Measurements from ENCODE around the gene METAP1.
"Not testable (repeated sequence)": the region's sequence is repeated elsewhere in the genome, so short reads cannot be mapped to it uniquely, and the experiment has no call there.

Gene METAP1

DNA sequence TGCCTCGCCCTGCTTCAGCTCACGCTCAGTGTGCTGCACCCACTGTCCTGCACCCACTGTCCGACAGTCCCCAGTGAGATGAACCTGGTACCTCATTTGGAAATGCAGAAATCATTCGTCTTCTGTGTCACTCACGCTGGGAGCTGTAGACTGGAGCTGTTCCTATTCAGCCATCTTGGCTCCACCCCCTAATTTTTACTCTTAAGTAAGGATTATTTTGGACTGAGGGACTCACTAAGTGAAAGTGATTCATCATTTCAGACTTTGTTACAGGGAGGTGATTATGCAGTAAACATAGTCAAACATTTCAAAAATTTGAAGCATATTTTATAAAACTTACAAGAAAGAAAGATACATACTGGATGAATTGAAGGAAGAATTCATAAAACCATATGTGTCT is 104.3 kb downstream of the METAP1 start:
- DNase-seq (ENCODE audit: low spot score): peak; percentile 19

DNA sequence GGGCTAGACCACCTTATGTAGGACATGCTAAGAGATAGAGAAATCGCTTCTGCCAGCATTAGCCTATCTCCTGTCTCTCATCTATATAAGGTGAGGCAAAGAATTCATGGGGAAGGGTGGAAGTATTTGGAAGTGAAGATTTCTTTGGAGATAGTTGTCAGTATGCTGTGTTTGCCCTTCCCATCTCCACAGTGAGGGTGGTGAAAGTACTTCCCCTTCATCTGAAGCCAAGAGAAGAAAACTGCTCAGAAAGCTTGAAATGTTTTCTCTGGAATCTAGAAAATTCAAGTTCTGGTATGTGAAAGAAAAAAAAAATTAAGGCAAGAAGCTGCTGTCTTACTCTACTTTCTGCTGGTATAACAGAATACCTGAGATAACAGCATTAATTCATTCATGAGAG is 105.4 kb downstream of the METAP1 start:
- peak; percentile 61 for DNase-seq (ENCODE audit: low spot score)

DNA sequence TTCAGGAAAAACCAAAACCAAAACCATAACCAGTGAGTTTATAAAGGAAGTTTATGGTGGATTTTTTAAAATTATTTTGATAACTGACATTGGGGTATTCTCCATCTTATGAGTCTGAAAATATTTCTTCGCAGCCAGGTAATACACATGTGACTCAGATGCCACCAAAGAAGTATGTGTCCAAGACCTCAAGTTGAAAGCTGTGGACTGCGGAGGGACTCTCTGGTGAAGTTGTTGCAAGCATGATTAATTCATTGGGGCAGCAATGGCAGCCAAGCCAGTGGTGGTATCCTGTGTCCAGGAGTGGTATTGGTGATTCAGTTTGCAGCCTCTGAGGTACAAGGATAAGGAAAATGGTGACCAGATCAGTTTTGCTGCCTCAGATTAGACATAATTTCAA is 107.1 kb downstream of the METAP1 start:
- no peak for DNase-seq (ENCODE audit: low spot score)

DNA sequence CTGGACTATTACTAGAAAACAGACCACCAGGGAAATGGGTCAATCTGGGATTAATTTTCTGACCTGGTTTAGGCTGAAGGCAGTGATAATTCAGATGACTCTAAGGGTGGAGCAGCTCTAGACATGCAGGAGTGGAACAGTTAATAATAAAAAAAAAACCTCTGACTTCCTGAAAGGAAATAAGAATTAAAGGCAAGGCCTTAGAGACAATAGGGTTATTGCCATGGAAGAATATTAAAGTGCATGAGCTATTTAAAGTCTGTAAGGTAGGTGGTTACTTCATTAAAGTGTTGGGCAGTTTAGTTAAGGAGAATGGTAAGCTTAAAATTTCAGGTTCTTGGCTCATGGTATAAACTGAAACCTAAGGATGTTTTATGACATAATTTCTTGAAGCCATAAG is 107.6 kb downstream of the METAP1 start:
- DNase-seq (ENCODE audit: low spot score): no peak

DNA sequence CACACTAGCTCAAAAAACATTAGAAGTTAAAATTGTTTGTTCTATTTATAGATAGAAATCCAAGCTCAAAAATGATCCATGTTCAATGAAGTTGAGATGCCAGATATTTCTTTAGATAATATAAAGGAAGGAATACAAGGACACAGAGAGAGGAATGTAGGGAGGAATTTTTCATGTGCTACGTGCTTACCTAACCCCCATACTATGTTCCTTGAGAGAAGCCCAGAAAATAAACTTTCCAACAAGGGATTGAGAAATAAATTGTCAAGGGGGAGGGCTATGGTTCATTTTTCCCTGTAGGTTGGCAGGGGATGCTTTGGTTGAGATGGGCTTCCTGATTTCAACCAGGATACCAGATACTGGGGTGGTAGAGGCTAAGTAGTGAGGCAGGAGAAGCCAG is 108.6 kb downstream of the METAP1 start:
- DNase-seq (ENCODE audit: low spot score): peak; percentile 39

DNA sequence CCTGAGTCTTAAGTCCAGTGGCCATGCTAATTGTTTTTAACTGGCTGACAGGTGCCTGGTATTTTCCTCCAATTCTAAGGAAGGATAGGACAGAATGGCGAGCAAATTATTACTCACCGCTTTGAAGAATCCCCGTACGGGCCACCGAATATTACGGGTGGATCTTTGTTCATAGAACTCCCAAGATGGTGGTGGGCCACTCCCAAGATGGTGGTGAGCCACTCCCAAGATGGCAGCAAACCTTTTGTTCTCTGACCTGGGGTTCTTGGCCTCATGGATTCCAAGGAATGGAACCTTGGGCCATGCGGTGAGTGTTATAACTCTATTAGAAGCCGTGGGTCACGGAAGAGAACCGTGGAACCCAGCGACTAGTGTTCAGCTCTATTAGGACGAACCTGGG is 113.8 kb downstream of the METAP1 start:
- not testable (repeated sequence) for DNase-seq (ENCODE audit: low spot score)
